Sigmoid colon (tissue), 4 donors: Measurements from ENCODE around the gene MMD.

Source experiments
- CTCF ChIP-seq, 4 experiments: fragments of 450-650 bp in 3 of 4; fragments of 200-600 bp in 1 of 4; IDR thresholded peaks; one replicate each; pipeline ENCODE4 v1.5.1; 2016 to 2019; ENCODE audit warnings: antibody characterized with exemption in 4 of 4, mild to moderate bottlenecking in 3 of 4, moderate library complexity in 2 of 4
- EP300 ChIP-seq, 4 donors: sonication (generic); formaldehyde crosslinking; IDR thresholded peaks; one replicate each; pipeline ENCODE4 v1.6.1; 2017; ENCODE audit warnings: antibody characterized with exemption in 4 of 4

DNA sequence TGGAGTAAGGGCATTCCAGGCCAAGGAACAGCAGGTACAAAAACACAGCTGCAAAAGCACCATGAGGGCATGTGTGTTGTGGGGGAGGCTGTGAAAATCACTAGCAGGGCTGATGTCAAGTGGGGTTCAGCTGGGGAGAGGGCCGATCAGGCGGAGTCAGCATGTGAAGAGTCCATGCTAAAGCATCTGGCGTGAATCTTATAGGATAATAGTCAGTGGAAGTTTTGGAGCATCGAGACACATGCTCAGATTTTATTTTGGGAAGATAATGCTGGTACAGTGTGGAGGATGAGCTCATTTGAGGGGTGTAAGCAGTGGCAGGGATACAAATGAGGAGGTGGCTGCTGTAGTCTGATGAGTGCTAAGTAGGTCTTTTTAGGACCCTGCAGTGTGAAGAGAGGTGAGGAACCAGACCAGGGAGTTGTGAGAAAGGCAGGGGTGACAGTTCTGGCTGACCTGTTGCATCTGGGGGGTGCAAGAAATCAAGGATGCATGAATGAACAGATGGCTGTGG lies 30.3 kb downstream of the MMD start:
- no peak for TF ChIP-seq CTCF (IDR thresholded peaks at IDR 0.05)
- TF ChIP-seq EP300 (IDR thresholded peaks at IDR 0.05) = no peak
